Ovary (tissue), 3 donors: ENCODE measurements around the gene ZNF837.

Source experiments
- POLR2A ChIP-seq: fragments of 450-650 bp; IDR thresholded peaks from one replicate; pipeline ENCODE4 v1.6.1; 2017; ENCODE audit warnings: antibody characterized with exemption, mild to moderate bottlenecking, moderate library complexity
- TF ChIP-seq, protein P1 (sequence below), 3 donors: fragments of 450-650 bp in 2 of 3; fragments of 200-600 bp in 1 of 3; IDR thresholded peaks; one replicate each; pipeline versions ENCODE4 v1.5.1 to v1.8.0; 2016 to 2022; ENCODE audit warnings: antibody characterized with exemption in 3 of 3, mild to moderate bottlenecking in 1 of 3
- donor health status: DM: no; HTN: no; CAD: no.

DNA sequence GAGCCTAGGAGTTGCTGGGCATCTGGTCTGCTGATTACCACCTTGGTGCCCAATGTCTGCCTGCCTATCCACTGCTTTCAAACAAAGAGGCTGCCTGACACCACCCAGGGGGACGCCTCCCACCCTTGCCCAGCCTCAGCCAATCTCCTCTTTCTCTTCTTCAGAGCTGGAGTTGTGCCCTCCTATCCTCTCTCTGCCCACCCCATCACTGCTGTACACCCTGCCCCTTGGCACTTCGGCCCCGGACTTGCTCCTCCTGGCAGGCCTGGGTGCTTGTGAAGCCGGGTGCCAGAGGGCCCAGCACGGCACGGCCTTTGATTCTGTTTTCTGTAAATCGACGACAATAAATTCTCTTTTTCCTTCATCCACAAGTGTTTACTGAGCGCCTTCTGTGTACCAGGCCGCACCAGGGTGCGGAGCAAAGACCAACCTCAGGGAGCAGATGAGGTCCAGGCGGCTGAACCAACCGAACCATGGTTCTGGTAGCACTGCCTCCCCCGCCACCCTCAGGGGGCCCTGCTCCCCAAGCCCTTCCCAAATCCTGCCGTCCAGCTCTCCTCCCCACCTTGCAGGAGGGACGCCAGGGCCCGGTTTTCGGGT is 19.6 kb upstream of the ZNF837 start:
- TF ChIP-seq POLR2A, result no peak
- TF ChIP-seq, protein P1, sequence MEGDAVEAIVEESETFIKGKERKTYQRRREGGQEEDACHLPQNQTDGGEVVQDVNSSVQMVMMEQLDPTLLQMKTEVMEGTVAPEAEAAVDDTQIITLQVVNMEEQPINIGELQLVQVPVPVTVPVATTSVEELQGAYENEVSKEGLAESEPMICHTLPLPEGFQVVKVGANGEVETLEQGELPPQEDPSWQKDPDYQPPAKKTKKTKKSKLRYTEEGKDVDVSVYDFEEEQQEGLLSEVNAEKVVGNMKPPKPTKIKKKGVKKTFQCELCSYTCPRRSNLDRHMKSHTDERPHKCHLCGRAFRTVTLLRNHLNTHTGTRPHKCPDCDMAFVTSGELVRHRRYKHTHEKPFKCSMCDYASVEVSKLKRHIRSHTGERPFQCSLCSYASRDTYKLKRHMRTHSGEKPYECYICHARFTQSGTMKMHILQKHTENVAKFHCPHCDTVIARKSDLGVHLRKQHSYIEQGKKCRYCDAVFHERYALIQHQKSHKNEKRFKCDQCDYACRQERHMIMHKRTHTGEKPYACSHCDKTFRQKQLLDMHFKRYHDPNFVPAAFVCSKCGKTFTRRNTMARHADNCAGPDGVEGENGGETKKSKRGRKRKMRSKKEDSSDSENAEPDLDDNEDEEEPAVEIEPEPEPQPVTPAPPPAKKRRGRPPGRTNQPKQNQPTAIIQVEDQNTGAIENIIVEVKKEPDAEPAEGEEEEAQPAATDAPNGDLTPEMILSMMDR (IDR thresholded peaks at IDR 0.05), result no peak
